Right lobe of liver (tissue), 4 donors: ENCODE results near the gene CDH7.

Source experiments
- POLR2A ChIP-seq: fragments of 450-650 bp; IDR thresholded peaks from one replicate; pipeline ENCODE4 v1.6.1; 2017; ENCODE audit warnings: antibody characterized with exemption, mild to moderate bottlenecking
- TF ChIP-seq, protein P1 (sequence below), 4 donors: fragments of 200-600 bp in 3 of 4; fragments of 450-650 bp in 1 of 4; IDR thresholded peaks; one replicate each; pipeline versions ENCODE4 v1.5.1 to v1.8.0; 2016 to 2022; ENCODE audit warnings: antibody characterized with exemption in 4 of 4, mild to moderate bottlenecking in 2 of 4
- donor health status: DM: no; HTN: no; CAD: no.
- donor health status: DM: no; HTN: no; CAD: no.
- donor health status: DM: no; HTN: yes; CAD: no.

- TF ChIP-seq, protein P1, sequence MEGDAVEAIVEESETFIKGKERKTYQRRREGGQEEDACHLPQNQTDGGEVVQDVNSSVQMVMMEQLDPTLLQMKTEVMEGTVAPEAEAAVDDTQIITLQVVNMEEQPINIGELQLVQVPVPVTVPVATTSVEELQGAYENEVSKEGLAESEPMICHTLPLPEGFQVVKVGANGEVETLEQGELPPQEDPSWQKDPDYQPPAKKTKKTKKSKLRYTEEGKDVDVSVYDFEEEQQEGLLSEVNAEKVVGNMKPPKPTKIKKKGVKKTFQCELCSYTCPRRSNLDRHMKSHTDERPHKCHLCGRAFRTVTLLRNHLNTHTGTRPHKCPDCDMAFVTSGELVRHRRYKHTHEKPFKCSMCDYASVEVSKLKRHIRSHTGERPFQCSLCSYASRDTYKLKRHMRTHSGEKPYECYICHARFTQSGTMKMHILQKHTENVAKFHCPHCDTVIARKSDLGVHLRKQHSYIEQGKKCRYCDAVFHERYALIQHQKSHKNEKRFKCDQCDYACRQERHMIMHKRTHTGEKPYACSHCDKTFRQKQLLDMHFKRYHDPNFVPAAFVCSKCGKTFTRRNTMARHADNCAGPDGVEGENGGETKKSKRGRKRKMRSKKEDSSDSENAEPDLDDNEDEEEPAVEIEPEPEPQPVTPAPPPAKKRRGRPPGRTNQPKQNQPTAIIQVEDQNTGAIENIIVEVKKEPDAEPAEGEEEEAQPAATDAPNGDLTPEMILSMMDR (IDR thresholded peaks at IDR 0.05): no peak
- no peak for TF ChIP-seq POLR2A
Measured at GRCh38 chr18:65750389-65751154, at the start of gene CDH7.
